HuH-7 (cell line): Measurements from ENCODE around the gene APOL6.

ENCODE experiments used
- DNase-seq: peaks from one replicate; pipeline ENCODE4 v3.0.0; 2011; ENCODE audit warnings: low spot score

APOL6 gene

GRCh38 chr22:35648066-35649025 is at the start of gene APOL6:
Gene APOL6, plus strand, starts transcription at chr22:35648446. Its CDS starts 7,980 bp downstream, at chr22:35656426.
- peak; percentile 65 for DNase-seq

- DNase-seq, result no peak
These were observed 48.9 kb upstream of the APOL6 start for GRCh38 chr22:35599364-35599763.

GRCh38 chr22:35600476-35600875 is 47.8 kb upstream of the APOL6 start:
- DNase-seq, result no peak

GRCh38 chr22:35601013-35601580 is 47.1 kb upstream of the APOL6 start:
- no peak for DNase-seq

GRCh38 chr22:35601743-35602615 is 46.3 kb upstream of the APOL6 start:
- no peak for DNase-seq

- DNase-seq, result no peak
These were observed 43.5 kb upstream of the APOL6 start for GRCh38 chr22:35604621-35605368.

GRCh38 chr22:35605369-35605680 is 42.9 kb upstream of the APOL6 start:
- DNase-seq, result no peak

GRCh38 chr22:35605851-35606481 is 42.3 kb upstream of the APOL6 start:
- DNase-seq, result no peak

- DNase-seq, result no peak
These were observed 41.3 kb upstream of the APOL6 start for GRCh38 chr22:35606916-35607315.

- no peak for DNase-seq
These were observed 40.2 kb upstream of the APOL6 start for GRCh38 chr22:35608088-35608487.

- DNase-seq, result no peak
These were observed 39.0 kb upstream of the APOL6 start for GRCh38 chr22:35609261-35609660.

GRCh38 chr22:35609761-35610160 is 38.5 kb upstream of the APOL6 start:
- DNase-seq, result no peak

- DNase-seq, result no peak
These were observed 37.5 kb upstream of the APOL6 start for GRCh38 chr22:35610741-35611140.

GRCh38 chr22:35611200-35611890 is 36.9 kb upstream of the APOL6 start:
- no peak for DNase-seq

- no peak for DNase-seq
These were observed 36.2 kb upstream of the APOL6 start for GRCh38 chr22:35611891-35612576.

- no peak for DNase-seq
These were observed 35.3 kb upstream of the APOL6 start for GRCh38 chr22:35612903-35613302.

- no peak for DNase-seq
These were observed 33.8 kb upstream of the APOL6 start for GRCh38 chr22:35614404-35614803.

GRCh38 chr22:35615156-35615555 is 33.1 kb upstream of the APOL6 start:
- no peak for DNase-seq

- DNase-seq, result no peak
These were observed 32.2 kb upstream of the APOL6 start for GRCh38 chr22:35616043-35616442.

- no peak for DNase-seq
These were observed 31.0 kb upstream of the APOL6 start, which contains the start of gene MB for GRCh38 chr22:35617137-35617755. Gene MB, minus strand, starts transcription at chr22:35617329. Its CDS starts 72 bp downstream, at chr22:35617257.
